MM.1S (cell line): ENCODE data around the gene TRIL.

ENCODE experiments used
- CTCF ChIP-seq: fragments of 300-600 bp; sonication (generic); IDR thresholded peaks from 2 replicates; pipeline ENCODE4 v1.5.1; 2016; ENCODE audit warnings: antibody characterized with exemption, low read length, mixed read lengths
- EZH2phosphoT487 ChIP-seq: fragments of 300-600 bp; sonication (generic); IDR thresholded peaks from 2 replicates; pipeline ENCODE4 v1.6.1; 2018; ENCODE audit warnings: antibody characterized with exemption, low read length

GRCh38 chr7:29005406-29005805 lies 47.3 kb upstream of the TRIL start:
- no peak for TF ChIP-seq CTCF
- no peak for TF ChIP-seq EZH2phosphoT487
